H9 (cell line): ENCODE data around the gene GALNT10. TPM values are rescaled to one million over a fixed set of nuclear protein-coding genes. Genes with fewer than 3 reads are reported as not detected.

Source experiments
- DNase-seq: peaks from one replicate; pipeline ENCODE4 v3.0.0-alpha.2; 2017
- H2AFZ ChIP-seq: one replicate; pipeline ENCODE4 v1.6.1; 2013; ENCODE audit warnings: mild to moderate bottlenecking, low read length, control low read depth, moderate library complexity
- H2AK5ac ChIP-seq: 2 replicates; pipeline ENCODE4 v1.6.1; 2013; ENCODE audit warnings: low read length, control low read depth, mixed read lengths; ENCODE audit not compliant: insufficient read length
- H2BK120ac ChIP-seq: one replicate; pipeline ENCODE4 v1.6.1; 2013; ENCODE audit warnings: low read depth, mild to moderate bottlenecking, low read length, control low read depth, inconsistent platforms; ENCODE audit not compliant: poor library complexity, severe bottlenecking
- H2BK12ac ChIP-seq: 2 replicates; pipeline ENCODE4 v1.6.1; 2013; ENCODE audit warnings: low read length, control low read depth, mixed read lengths, low read depth; ENCODE audit not compliant: insufficient read length
- H2BK15ac ChIP-seq: 2 replicates; pipeline ENCODE4 v1.6.1; 2013; ENCODE audit warnings: low read depth, low read length, control low read depth
- H2BK20ac ChIP-seq: one replicate; pipeline ENCODE4 v1.6.1; 2013; ENCODE audit warnings: low read depth, mild to moderate bottlenecking, low read length, control low read depth, inconsistent platforms; ENCODE audit not compliant: poor library complexity, severe bottlenecking
- H2BK5ac ChIP-seq: 2 replicates; pipeline ENCODE4 v1.6.1; 2013; ENCODE audit warnings: low read length, control low read depth, mixed read lengths; ENCODE audit not compliant: insufficient read length
- H3K14ac ChIP-seq: 2 replicates; pipeline ENCODE4 v1.6.1; 2013; ENCODE audit warnings: low read length, control low read depth; ENCODE audit not compliant: insufficient read depth
- H3K18ac ChIP-seq: 2 replicates; pipeline ENCODE4 v1.6.1; 2013; ENCODE audit warnings: low read depth, mild to moderate bottlenecking, mixed read lengths, low read length, control low read depth; ENCODE audit not compliant: insufficient read length
- H3K23ac ChIP-seq: 2 replicates; pipeline ENCODE4 v1.6.1; 2013; ENCODE audit warnings: low read length, control low read depth, mixed read lengths, low read depth; ENCODE audit not compliant: insufficient read length
- H3K23me2 ChIP-seq: 2 replicates; pipeline ENCODE4 v1.6.1; 2013; ENCODE audit warnings: low read depth, mild to moderate bottlenecking, mixed read lengths, low read length, control low read depth; ENCODE audit not compliant: insufficient read length, poor library complexity, severe bottlenecking
- H3K27ac ChIP-seq: 2 replicates; pipeline ENCODE4 v1.5.1; 2013; ENCODE audit warnings: low read length, control low read depth, mixed read lengths, low read depth; ENCODE audit not compliant: insufficient read length
- H3K27me3 ChIP-seq: 2 replicates; pipeline ENCODE4 v1.6.1; 2013; ENCODE audit warnings: low read length, control low read depth, inconsistent platforms; ENCODE audit not compliant: insufficient read depth
- H3K4ac ChIP-seq: 2 replicates; pipeline ENCODE4 v1.6.1; 2013; ENCODE audit warnings: low read depth, mild to moderate bottlenecking, control low read depth, inconsistent platforms, low read length, moderate library complexity
- H3K4me1 ChIP-seq: 2 replicates; pipeline ENCODE4 v1.6.1; 2013; ENCODE audit warnings: low read length, control low read depth, inconsistent platforms; ENCODE audit not compliant: insufficient read depth
- H3K4me2 ChIP-seq: 2 replicates; pipeline ENCODE4 v1.6.1; 2013; ENCODE audit warnings: low read length, control low read depth, mixed read lengths; ENCODE audit not compliant: insufficient read length, insufficient read depth
- H3K56ac ChIP-seq: 2 replicates; pipeline ENCODE4 v1.6.1; 2013; ENCODE audit warnings: low read depth, mild to moderate bottlenecking, mixed read lengths, low read length, control low read depth; ENCODE audit not compliant: insufficient read length
- H3K79me1 ChIP-seq: 2 replicates; pipeline ENCODE4 v1.6.1; 2013; ENCODE audit warnings: low read depth, mild to moderate bottlenecking, moderate library complexity, low read length, control low read depth, inconsistent platforms; ENCODE audit not compliant: insufficient read depth, poor library complexity, severe bottlenecking
- H3K79me2 ChIP-seq: 2 replicates; pipeline ENCODE4 v1.6.1; 2013; ENCODE audit warnings: low read length, control low read depth, inconsistent platforms; ENCODE audit not compliant: insufficient read depth
- H3K9ac ChIP-seq: 2 replicates; pipeline ENCODE4 v1.6.1; 2013; ENCODE audit warnings: low read length, control low read depth, mixed read lengths; ENCODE audit not compliant: insufficient read length; ENCODE audit errors: extremely low read depth
- H3K9me3 ChIP-seq: one replicate; pipeline ENCODE4 v1.6.1; 2013; ENCODE audit warnings: low read depth, low read length, inconsistent platforms; ENCODE audit not compliant: control insufficient read depth
- H3T11ph ChIP-seq: one replicate; pipeline ENCODE4 v1.6.1; 2013; ENCODE audit warnings: mild to moderate bottlenecking, low read length, control low read depth, inconsistent platforms
- H4K20me1 ChIP-seq: one replicate; pipeline ENCODE4 v1.6.1; 2013; ENCODE audit not compliant: control insufficient read depth, insufficient read length, insufficient read depth
- H4K5ac ChIP-seq: 2 replicates; pipeline ENCODE4 v1.6.1; 2013; ENCODE audit warnings: low read depth, mild to moderate bottlenecking, mixed read lengths, low read length, control low read depth; ENCODE audit not compliant: insufficient read length
- H4K8ac ChIP-seq: replicated peaks from 2 replicates; pipeline ENCODE4 v1.6.1; 2013; ENCODE audit warnings: low read length, control low read depth, mixed read lengths, low read depth; ENCODE audit not compliant: insufficient read length
- H4K91ac ChIP-seq: 2 replicates; pipeline ENCODE4 v1.6.1; 2013; ENCODE audit warnings: low read depth, mild to moderate bottlenecking, moderate library complexity, mixed read lengths, low read length, control low read depth; ENCODE audit not compliant: insufficient read length
- H3K27ac Mint-ChIP-seq, 3 experiments: 2 replicates in 2 of 3; 3 replicates in 1 of 3; pipeline ENCODE4 v1.8.0; 2020 to 2021; ENCODE audit warnings: mixed read lengths in 3 of 3, mild to moderate bottlenecking in 1 of 3, moderate library complexity in 1 of 3
- H3K27me3 Mint-ChIP-seq: 2 replicates; pipeline ENCODE4 v1.8.0; 2021; ENCODE audit warnings: low read depth, mild to moderate bottlenecking, moderate library complexity, mixed read lengths
- H3K36me3 Mint-ChIP-seq, 3 experiments: 2 replicates in 2 of 3; 3 replicates in 1 of 3; pipeline ENCODE4 v1.8.0; 2020 to 2021; ENCODE audit warnings: low read depth in 3 of 3, mixed read lengths in 3 of 3; ENCODE audit not compliant: insufficient read depth in 1 of 3
- H3K4me1 Mint-ChIP-seq, 2 experiments: 2 replicates each; pipeline ENCODE4 v1.8.0; 2020; ENCODE audit warnings: mixed read lengths in 2 of 2
- H3K4me3 Mint-ChIP-seq, 2 experiments: 2 replicates in 1 of 2; 3 replicates in 1 of 2; pipeline ENCODE4 v1.8.0; 2020 to 2021; ENCODE audit warnings: mild to moderate bottlenecking in 2 of 2, mixed read lengths in 2 of 2, moderate library complexity in 1 of 2
- H3K9me3 Mint-ChIP-seq, 2 experiments: 2 replicates in 1 of 2; 3 replicates in 1 of 2; pipeline ENCODE4 v1.8.0; 2020; ENCODE audit warnings: mild to moderate bottlenecking in 2 of 2, mixed read lengths in 2 of 2, moderate library complexity in 1 of 2
- WGBS: extraction: QIAGEN DNeasy Blood & Tissue Kit; methylation state at CpG from one replicate; pipeline ENCODE4 v1.1.7; 2013; ENCODE audit warnings: missing lambda C conversion rate, low lambda C conversion rate, mixed read lengths; ENCODE audit not compliant: insufficient read length; ENCODE audit errors: extremely low coverage; 5-methylcytosine and 5-hydroxymethylcytosine counted together
- total RNA-seq: library from RNA; stranded (reverse); gene quantifications from 2 replicates; pipeline ENCODE4 v1.2.1, GENCODE V29; 2021
- TF ChIP-seq, protein P1 (sequence below): fragments of 200-600 bp; sonication (generic); conservative IDR thresholded peaks from 3 replicates; pipeline ENCODE4 v1.8.0; 2021; ENCODE audit warnings: antibody characterized with exemption, mild to moderate bottlenecking

The GALNT10 gene
- total RNA-seq, 1 experiment from 2014 or later, result 15.4 TPM

DNA sequence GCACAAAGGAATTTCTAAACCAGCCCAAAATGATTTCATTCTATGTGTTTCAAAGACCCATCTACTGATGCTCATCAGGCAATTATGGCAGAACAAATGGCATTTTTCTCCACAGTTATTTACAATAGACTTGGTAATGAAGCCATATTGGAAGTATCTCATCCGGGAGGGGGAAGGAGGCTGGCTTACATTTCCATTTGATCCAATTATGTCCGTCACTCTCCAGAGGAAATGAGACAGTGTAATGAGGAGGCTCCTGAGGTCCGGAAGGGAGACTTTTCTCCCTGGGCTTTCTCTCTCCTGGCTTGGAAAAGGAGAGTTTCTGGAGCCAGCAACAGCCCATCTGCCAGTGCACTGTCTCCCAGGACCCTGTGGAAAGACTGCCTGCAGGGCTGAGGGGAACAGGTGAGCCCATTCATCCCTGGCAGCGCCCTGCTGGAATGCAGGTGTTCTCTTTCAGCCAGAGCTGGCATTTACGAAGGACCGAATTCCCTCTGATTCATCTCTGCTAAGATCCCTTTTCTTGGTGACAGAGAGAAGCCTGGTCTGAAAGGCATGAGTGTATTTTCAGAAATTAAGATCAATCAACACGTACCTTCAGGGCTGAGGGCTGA lies 200.3 kb downstream of the GALNT10 start:
- Histone ChIP-seq H2AK5ac (no peak overlapping the region), H3K27ac (no peak overlapping the region), H3K56ac (no peak overlapping the region), H4K8ac (no peak overlapping the region), H3K9ac (no peak overlapping the region), H3K79me1 (no peaks in the 10 kb centered on the region), H4K5ac (no peak overlapping the region), H3K18ac (no peak overlapping the region), H3K23me2 (no peaks in the 10 kb centered on the region), H3K14ac (no peak overlapping the region), H3K27me3 (no peaks in the 10 kb centered on the region), H3K79me2 (no peaks in the 10 kb centered on the region), H3K4me1 (peaks cover 2% of the 10 kb centered on the region; the same call in 1 of the 2 replicates), H4K20me1 (no peaks in the 10 kb centered on the region), H3K23ac (no peak overlapping the region), H3K4me2 (no peak overlapping the region), H3K9me3 (no peaks in the 10 kb centered on the region), H3K4ac (no peak overlapping the region), H2BK12ac (no peak overlapping the region), H4K91ac (no peak overlapping the region), H2BK15ac (no peak overlapping the region), H2AFZ (no peak overlapping the region), H3T11ph (no peak overlapping the region), H2BK120ac (no peak overlapping the region), H2BK5ac (no peak overlapping the region), H2BK20ac (no peak overlapping the region)
- H3K9me3 Mint-ChIP-seq, result no peaks in the 10 kb centered on the region; a peak in 1 of 5 replicates
- H3K27me3 Mint-ChIP-seq, result 0 out of 2 replicates have a peak, but pooled peaks cover 2% of the 10 kb centered on the region
- no peak overlapping the region for H3K4me3 Mint-ChIP-seq
- TF ChIP-seq, protein P1, sequence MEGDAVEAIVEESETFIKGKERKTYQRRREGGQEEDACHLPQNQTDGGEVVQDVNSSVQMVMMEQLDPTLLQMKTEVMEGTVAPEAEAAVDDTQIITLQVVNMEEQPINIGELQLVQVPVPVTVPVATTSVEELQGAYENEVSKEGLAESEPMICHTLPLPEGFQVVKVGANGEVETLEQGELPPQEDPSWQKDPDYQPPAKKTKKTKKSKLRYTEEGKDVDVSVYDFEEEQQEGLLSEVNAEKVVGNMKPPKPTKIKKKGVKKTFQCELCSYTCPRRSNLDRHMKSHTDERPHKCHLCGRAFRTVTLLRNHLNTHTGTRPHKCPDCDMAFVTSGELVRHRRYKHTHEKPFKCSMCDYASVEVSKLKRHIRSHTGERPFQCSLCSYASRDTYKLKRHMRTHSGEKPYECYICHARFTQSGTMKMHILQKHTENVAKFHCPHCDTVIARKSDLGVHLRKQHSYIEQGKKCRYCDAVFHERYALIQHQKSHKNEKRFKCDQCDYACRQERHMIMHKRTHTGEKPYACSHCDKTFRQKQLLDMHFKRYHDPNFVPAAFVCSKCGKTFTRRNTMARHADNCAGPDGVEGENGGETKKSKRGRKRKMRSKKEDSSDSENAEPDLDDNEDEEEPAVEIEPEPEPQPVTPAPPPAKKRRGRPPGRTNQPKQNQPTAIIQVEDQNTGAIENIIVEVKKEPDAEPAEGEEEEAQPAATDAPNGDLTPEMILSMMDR, result no peak
- H3K4me1 Mint-ChIP-seq, result peaks cover 33 to 40% of the 10 kb centered on the region in 2 experiments
- no peak overlapping the region for H3K27ac Mint-ChIP-seq
- WGBS, result no CpG with 5 or more reads among the region's 7 CpGs
- DNase-seq, result no peak
- peaks cover 7 to 13% (median 10%) of the 10 kb centered on the region in 3 experiments; a peak in 6 of 7 replicates for H3K36me3 Mint-ChIP-seq
